B cell (primary cell): ENCODE results near the gene TBC1D22A.
"Not testable (repeated sequence)": the region's sequence is repeated elsewhere in the genome, so short reads cannot be mapped to it uniquely, and the experiment has no call there.

ENCODE experiments used
- CTCF ChIP-seq: fragments of 200-600 bp; IDR thresholded peaks from one replicate; pipeline ENCODE4 v1.8.0; 2022; ENCODE audit warnings: antibody characterized with exemption, mild to moderate bottlenecking
- EZH2 ChIP-seq: IDR thresholded peaks from 2 replicates; pipeline ENCODE4 v1.6.1; 2012; ENCODE audit warnings: borderline replicate concordance, low read depth, mild to moderate bottlenecking, moderate library complexity, low read length; ENCODE audit not compliant: insufficient read depth, poor library complexity, severe bottlenecking

GRCh38 chr22:47140975-47141374 lies 378.5 kb downstream of the TBC1D22A start:
- not testable (repeated sequence) for TF ChIP-seq CTCF, EZH2
